Measurements from ENCODE around the gene GID8.

GID8 gene

DNA sequence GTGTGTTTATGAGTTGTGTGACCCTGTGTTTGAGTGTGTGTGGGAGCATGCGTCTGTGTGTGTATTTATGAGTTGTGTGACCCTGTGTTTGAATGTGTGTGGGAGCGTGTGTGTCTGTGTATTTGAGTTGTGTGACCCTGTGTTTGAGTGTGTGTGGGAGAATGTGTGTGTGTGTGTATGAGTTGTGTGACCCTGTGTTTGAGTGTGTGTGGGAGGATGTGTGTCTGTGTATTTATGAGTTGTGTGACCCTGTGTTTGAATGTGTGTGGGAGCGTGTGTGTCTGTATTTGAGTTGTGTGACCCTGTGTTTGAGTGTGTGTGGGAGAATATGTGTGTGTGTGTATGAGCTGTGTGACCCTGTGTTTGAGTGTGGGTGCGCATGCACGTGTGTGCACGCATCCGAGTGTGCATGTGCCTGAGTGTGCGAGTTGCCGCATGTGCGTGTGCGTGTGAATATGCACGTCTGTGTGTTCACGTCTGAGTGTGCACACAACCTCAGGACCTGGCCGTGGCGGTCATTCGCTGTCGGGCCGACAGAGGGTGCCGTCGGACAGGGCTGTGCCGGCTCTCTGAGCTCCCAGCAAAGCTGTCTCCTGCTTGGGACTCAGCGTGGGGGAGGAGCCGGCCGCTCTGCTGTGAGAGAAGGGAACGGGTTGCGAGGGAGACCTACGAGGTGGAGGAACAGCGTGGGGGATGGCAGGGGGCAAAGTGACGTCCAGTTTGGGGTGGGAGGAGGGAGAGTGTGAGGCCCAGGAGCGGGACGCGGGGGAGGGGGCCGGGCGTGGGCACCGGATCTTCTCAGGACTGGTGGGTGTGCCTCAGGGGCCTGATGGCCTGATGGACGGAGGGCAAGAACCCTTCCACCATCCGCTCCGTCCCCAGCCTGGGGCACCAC is 34.2 kb downstream of the GID8 start:
- peak; percentile 79 for DNase-seq

DNA sequence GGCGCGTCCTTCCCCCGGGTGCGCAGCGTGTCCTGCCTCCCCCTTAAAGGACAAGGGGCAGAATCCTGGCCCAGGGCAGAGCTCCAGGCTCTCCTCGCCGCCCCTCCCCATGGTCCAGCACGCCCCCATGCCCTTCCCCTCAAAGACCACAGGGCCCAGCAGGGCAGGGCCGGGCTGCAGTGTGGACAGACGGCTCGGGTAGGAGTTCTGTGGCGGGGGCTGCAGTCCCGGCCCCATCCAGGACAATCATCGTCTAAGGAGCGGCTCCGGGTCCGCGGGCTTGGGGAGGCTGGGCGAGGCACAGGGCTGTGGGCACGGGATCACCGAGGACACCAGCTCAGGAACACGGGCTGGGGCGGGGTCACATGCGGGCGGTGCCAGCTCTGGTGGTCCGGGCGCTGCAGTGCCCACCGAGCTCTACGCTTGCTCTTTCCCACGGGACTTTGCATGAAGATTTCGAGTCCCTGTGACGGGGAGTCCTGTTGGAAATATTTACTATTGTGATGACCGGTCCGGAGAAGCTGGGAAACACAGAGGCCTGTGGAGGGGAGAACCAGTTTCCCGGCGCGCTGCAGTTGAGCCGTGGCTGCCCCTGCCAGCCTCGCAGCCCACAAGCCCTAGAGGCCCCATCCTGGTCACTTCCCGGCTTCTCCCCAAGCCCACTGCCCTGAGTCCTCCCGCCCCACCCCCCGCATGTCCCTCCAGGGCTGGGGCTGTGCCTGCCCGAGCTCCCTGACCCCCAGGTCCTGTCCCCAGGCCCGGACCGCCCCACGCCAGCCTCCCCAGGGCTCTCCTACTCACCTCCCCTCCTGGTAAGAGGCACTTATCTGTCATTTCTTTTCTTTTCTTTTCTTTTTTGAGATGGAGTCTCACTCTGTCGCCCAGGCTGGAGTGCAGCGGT is 35.1 kb downstream of the GID8 start:
- no peak for DNase-seq

DNA sequence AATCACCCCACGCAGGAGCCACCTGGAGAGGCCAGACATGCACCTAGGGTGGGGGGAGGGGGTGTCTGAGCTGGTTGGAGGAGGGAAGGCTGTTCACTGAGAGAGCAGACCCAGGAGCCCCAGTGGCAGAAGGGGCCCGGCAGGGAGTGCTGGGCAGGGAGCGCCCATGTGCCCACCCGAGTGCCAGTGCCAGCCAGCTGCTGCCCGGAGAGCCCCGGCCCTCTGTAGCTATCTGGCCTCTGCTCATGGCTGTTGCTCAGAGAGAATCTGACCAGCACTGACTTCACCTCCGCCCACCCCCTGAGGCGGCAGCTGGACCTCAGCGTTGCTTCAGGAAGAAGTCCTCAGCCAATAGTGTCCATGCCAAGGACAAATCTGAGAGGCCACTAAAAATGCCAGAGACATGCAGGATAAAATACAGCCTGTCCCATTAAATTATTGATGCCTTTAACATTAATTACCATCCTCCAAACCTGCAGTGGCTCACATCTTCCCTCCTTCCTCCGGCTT is 37.4 kb downstream of the GID8 start:
- DNase-seq = no peak

DNA sequence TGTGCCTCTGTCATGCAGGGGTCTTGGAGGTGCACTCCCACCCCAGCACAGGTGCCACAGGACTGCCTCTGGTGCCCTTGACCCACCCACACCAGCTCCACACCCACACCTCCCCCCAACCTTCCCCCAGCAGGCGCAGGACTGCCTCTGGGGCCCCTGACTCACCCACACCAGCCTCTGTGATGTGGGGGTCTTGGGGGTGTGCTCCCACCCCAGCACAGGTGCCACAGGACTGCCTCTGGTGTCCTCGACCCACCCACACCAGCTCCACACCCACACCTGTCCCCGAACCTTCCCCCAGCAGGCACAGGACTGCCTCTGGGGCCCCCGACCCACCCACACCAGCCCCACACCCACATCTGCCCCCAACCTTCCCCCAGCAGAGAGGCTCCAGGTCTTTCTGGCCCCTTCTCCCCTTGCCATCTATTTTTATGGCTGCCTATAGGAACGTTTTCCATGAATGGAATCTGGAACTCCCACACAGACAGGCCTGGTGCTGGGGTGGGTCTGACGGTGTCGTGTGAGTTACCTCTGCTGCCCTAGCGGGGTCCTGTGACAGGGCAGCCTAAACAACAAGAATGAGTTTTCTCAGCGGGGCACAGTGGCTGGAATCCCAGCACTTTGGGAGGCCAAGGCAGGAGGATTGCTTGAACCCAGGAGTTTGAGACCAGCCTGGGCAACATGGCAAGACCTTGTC is 38.0 kb downstream of the GID8 start:
- no peak for DNase-seq

DNA sequence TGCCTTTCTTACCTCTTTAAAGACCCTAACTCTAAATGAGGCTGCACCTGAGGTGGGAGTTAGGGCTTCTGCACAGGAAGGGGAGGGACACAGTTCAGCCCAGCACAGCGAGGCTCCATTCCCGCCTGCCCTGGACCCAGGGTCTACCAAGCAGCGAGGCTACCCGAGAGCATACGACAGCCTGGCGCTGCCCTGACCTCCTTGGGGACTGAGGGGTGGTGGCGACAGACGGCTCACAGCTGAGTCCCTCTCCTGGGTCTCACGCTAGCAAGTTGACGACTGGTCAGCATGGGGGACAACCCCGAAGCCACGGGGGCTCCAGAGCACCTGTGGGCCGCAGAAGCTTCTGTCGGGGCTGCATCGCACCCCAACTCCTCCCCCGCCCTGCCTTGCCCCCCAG is 38.9 kb downstream of the GID8 start:
- DNase-seq = no peak

DNA sequence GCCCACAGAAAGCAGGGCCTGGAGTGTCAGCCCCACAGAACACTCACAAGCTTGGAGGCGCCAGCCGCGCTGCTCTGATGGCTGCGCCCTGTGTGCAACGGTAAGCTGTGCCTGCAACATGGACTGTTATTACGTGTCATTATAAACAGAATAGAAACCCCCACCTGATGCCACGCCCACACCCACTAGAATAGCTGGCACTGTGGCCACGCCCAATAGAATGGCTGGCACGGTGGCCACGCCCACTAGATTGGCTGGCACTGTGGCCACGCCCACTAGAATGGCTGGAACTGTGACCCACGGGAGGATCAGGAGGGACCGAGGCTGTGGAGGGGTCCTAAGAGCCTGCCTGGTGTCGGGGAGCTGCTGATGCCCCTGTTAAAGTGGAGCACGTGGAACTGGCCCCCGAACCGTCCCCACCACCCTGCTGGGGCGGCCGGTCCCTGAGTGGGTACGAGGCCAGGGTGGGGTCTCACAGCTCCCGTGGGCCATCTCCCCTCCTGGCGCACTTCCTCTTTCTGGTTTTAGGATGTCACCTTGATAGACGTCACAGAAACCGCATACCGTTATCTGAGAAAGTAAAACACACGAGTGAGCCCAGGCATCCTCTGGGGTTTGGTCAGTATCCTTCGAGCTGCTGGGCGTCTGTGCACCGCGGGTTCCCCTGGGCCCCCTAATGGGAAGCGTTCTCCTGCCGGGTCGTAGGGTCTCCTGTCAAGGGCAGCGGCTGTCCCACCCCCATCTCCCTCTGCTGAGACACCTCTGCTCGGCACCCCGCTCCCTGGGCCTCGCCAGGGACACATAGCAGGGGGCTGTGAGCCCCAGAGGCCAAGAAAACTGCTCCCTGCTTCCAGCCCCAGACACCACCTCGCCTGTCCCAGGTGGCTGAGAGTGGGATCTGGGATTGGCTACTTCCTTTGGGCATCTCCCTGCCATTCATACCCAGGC is 39.9 kb downstream of the GID8 start:
- no peak for DNase-seq

DNA sequence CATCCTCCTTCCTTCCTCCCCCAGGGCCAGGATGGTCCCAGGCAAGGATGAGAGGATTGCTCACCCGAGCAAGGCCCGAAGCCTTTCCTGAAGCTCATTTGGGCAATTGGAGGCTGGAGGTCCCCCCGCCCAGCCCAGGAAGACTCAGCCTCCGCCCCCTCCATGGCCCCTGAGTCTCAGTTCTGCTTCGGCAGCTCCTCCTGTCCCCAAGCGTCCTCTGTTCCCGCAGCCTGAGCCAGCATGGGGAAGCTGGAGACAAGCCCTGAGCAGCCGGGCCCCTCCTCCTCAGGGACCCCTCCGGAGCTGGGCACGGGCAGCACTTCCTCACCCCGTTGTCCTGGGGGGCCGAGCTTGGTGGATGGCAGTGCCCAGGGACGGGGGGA is 40.6 kb downstream of the GID8 start:
- no peak for DNase-seq

DNA sequence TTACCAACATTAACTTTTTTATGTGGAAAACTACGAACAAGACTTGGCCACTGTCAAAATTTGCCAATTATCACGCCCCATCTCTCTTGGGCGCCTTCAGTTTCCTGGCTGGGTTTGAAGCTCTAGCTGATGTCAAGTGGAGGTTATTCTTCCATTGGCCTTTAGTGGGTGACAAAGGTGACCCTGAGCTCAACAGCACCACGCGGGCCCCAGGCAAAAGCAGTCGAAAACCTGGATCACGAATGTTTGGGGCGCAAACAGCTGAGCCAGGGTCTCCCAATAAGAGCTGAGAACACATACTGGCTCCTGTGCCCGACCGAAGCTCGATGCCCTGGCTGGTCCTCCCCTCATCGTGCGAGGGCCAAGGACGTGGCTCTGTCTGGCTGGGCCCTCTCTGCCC is 41.4 kb downstream of the GID8 start:
- DNase-seq = no peak

DNA sequence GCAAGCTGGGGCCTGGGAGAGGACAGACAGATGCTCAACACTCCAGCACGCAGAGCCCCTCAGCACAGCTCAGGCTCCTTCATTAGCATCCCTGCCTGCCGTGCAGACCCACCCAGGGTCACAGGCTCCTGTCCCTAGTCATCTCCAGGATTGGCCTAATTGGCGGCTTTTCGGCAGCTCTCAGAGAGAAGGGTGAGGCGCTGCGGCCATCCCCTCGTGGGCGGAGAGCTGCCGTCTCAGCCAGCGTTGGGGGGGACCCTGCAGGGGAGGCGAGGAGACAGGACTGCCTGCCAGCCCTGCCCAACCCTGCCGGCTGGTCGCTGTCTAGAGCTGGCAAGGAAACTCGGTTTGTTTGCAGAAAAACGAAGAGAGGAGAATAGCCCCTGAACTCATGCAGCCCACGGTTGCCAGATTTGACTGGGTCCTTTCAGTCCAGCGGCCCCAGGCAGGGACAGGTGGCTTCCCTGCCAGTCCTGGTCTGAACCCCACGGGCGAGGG is 42.0 kb downstream of the GID8 start:
- no peak for DNase-seq

DNA sequence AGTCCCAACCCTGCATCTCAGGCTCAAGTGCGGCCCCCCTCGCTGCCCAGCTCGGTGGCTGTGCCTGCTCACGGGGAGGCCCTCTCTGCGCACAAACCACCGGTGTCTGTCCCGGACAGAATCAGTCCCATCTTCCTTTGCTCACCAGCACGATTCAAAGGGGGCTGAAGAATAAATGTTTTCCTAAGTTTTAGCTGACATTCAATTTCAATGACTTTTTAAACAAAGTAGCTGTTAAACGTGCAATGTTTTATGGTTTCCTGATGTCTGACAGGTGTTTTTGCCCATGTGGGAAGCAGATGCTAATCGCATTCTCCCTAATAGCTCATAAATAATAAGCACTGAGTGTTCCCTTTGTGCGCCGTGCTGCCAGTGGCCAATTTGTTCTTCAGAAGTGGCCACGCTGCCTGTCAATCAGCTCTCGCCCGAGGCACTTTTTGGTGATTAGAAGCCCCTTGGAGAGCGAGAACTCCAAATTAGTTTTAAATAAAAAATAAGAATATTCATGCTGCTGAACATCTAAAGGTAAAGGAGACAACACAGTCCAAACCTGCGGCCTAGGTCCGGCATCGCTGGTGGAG is 42.5 kb downstream of the GID8 start:
- no peak for DNase-seq

DNA sequence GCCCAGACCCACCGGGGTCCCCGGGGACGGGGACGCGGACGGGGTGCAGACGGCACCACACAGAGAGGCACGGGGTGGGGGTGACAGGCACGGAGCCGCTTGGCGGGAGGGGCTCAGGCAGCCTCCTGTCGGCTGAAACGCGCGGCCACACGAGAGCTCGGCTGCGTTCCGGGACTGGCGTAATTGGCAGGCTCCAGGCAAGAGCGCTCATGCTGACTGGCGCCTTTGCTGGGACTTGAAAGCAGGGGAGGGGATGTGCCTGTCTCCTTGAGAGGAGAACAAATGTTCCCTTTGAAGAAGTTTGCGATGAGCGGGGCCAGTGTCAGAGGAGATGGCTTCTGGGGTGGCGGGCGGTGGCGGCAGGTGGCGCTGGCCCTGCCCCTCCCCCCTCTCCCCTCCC is 43.0 kb downstream of the GID8 start:
- DNase-seq = peak; percentile 16

DNA sequence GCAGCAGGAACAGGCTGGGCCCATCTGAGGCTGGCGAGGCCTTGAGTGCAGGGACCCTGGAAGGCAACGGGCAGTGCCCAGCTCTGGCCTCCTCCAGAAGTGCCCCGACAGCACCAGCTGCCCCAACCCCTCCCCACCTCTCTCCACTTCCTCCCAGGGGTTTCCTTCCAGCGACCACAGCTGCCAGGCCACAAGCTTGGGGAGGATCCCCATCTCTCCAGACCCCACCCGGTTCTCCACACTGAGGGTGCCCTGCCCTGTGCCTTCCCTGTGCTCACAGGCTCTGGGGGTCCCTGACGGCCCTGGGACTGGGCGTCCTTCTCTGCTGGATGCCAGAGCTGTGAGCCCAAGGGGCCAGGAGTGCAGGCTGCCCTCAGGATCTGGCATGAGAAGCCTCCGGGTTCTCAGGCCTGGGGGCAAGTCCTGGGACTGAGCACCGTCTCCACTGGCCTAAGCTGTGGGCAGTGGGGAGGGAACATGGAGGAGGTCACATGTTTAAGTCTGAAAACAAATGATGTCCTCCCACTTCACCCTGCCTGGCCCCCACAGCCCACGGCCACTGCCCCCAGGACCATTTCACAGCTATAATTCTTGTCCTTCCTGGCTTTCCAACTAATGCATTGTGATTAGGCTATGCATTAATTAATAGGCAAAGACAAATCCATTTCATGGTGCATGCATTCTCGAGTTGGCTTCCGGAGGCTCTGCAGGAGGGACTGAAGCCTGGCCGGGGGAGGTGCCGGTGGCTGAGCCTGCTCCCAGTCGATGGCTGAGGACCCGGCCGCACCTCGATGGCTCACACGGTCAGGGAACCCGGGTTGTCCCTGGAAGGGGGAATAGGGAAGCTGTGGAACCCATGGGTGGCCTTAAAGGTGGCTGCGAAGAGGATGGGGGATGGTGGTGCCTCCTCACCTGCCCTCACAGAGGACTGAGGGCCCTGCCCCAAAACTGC is 44.5 kb downstream of the GID8 start:
- no peak for DNase-seq

DNA sequence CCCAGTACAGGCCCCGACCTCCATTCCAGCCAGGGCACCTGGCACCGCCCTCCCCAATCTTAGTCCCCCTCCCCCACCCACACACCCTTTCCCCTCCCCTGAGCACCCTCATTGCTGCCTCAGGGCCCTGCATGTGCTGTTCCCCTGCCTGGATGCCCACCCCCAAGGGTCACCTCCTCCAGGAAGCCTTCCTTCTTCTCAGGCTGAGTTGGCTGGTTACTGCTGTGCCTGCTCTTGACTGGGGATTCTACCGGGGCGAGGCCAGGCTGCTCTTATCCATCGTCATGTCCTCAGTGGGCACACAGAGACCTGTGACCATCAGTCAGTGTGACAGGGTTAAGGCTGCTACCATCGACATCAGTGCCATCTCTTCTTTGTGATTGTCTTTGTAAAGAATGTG is 45.3 kb downstream of the GID8 start:
- no peak for DNase-seq

DNA sequence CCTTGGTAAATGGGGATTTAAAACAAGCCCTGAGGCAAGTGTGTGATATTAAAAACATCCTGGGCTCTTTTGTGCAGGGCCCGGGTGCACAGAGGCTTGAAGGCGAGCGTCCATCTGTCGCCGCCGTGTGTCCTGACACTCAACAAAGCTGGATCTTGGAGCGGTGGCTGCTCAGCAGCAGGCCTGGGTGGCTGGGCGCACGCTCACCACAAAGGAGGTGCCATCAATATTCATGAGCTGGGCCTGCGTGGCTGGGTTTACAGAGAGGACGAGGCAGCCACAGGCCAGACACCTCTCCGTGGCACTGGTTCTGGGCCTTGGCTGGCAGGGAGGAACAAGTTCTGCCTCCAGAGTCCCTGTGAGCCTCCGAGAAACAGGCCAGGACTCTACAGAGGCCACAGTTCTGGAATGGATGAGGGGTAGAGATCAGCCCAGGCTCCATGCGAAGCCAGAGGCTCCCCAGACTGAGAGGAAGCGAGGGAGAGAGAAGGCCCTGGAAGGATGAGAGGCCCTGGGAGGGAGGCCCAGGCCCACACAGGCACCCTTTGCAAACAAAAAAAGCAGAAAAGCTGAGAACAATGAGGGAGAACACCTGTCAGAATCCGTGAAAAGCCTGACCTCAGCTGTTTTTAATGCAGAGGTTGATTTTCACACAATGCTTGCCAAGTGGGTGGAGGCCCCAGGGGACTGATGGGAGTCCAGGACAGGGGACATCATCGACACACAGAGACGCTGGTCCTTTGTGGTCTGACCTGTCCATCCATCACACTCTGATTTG is 46.9 kb downstream of the GID8 start:
- no peak for DNase-seq

DNA sequence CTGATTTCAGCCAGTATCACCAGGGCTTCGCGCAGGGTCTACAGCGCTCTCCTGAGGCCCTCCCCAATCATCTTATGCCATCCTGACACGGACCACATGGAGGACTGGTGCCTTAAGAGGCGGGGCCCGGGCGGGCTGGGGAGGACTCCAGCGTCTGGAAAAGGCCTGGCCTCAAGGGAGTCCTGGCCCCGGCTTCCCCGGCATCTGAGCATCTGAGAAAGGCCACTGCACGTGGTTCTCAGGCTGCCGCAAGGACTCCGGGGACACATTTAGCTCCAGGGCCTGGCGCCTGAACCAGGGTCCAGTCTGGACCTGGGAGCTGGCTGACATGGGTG is 47.5 kb downstream of the GID8 start:
- DNase-seq = no peak

DNA sequence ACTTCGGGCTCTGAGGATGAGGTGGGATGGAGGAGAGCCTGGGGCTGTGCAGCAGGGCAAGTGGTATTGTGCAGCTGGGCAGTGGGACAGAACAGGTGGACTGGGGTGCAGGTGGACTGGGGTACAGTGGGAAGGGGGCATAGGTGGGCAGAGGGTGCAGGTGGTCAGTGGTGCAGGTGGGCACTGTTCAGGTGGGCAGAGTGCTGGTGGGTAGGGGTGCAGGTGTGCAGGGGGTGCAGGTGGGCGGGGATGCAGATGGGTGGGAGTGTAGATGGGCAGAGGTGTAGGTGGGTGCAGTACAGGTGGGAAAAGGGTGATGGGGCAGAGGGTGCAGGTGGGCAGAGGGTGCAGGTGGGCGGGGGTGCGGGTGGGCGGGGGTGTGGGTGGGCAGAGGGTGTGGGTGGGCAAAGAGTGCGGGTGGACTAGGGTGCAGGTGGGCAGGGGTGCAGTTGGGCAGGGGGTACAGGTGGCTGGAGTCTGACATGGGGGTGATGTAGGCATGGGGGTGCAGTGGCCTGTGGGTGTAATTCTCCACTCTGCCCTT is 48.4 kb downstream of the GID8 start:
- no peak for DNase-seq

DNA sequence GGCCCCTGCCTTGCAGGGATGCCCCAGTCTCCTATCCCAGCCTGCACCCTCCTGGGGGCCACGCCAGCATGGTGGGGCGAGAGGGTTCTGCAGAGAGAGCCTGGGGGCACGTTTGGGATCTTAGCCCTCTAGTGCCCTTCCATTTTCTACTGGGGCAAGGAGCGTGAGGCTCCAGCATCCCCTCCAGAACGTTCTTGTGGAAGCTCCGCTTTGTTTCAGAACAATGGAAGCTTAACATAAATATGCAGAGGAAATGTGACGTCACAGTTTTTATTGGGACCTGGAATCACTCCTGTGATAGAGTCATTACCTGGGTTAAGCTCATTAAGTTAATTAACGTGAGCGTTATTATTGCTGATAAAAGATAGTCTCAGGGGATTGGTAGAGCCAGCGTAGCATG is 49.2 kb downstream of the GID8 start:
- no peak for DNase-seq

DNA sequence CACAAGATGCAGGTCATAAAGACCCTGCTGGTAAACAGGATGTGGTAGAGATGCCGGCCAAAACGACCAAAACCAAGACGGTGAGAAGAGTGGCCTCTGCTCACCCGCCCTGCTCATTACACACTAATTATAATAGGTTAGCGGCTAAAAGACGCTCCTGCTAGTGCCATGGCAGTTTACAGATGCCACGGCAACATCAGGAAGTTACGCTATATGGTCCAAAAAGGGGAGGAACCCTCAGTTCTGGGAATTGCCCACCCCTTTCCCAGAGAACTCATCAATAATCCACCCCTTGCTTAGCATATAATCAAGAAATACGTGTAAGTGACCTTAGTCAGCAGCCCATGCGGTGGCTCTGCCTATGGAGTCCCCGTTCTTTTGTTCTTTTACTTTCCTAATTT is 51.3 kb downstream of the GID8 start:
- DNase-seq = no peak

DNA sequence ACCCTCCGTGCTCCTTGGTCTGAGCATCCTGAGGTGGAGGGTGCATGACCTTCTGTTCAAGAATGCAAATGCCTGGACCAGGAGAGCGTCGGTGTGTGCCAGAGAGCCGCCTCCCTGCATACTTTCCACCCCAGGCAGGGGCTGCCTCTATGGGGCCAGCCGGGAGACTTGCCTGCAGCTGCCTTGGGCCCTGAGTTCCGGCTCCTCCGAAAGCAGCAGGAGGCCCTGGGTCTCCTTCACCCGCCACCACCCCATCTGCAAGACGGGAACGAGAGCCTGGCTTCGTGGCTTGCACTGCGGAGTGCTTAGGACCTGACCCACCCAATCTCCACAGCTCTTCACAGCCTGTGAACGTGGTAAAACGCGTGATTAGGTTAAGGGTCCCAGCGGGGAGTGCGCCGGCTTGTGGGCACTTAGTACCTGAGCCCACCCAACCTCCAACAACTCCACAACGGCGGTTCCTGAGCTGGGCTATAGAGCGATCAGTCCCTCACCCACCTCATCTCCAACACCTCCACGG is 52.4 kb downstream of the GID8 start:
- no peak for DNase-seq

Measured in EL (cell line).